Panc1 (cell line): Measurements from ENCODE around the gene TTC28. TPM values are rescaled to one million over a fixed set of nuclear protein-coding genes. Genes with fewer than 3 reads are reported as not detected.

Experiments used
- ATAC-seq: fragments of 200-7000 bp; cut with Tn5 transposase; 2 replicates; pipeline ENCODE4 v1.9.1; 2020; ENCODE audit warnings: mild to moderate bottlenecking, moderate library complexity
- BruUV-seq: library from RNA; stranded (reverse); fragments of 400-500 nt; replicated peaks from 2 replicates; lab custom pipeline; 2021; lab: Mats Ljungman, UMichigan
- CTCF ChIA-PET: fragments of 300-600 bp; sonication (Branson Sonifier 250); formaldehyde crosslinking; loops from one replicate; lab custom pipeline; 2022; ENCODE audit warnings: antibody characterized with exemption; lab: Charles Lee
- POLR2A ChIA-PET: fragments of 300-600 bp; sonication (Branson Sonifier 250); formaldehyde crosslinking; loops from one replicate; lab custom pipeline; 2022; ENCODE audit warnings: antibody characterized with exemption; lab: Charles Lee
- DNase-seq: peaks from one replicate; pipeline ENCODE4 v3.0.0-alpha.2; 2010; ENCODE audit warnings: low read depth, low spot score
- H3K27ac ChIP-seq: 2 replicates; pipeline ENCODE4 v1.5.1; 2011; ENCODE audit warnings: mild to moderate bottlenecking, low read length, inconsistent platforms
- H3K27me3 ChIP-seq: fragments of 200-500 bp; sonication (Bioruptor generic); 2 replicates; pipeline ENCODE4 v1.6.0; 2014; ENCODE audit warnings: low read length, inconsistent platforms; ENCODE audit not compliant: control insufficient read depth, insufficient read depth
- H3K36me3 ChIP-seq: fragments of 200-500 bp; sonication (Bioruptor generic); 2 replicates; pipeline ENCODE4 v1.5.1; 2014; ENCODE audit warnings: inconsistent platforms, mild to moderate bottlenecking, low read length, moderate library complexity; ENCODE audit not compliant: control insufficient read depth, insufficient read depth
- H3K4me1 ChIP-seq: 2 replicates; pipeline ENCODE4 v1.5.1; 2011; ENCODE audit warnings: inconsistent platforms, mild to moderate bottlenecking, low read length, moderate library complexity; ENCODE audit not compliant: control insufficient read depth, insufficient read depth
- H3K4me3 ChIP-seq, 2 experiments: 2 replicates each; pipeline ENCODE4 v1.5.1; 2011 to 2012; ENCODE audit warnings: low read depth in 2 of 2, low read length in 2 of 2, mild to moderate bottlenecking in 2 of 2, inconsistent platforms in 1 of 2, moderate library complexity in 1 of 2
- H3K9me3 ChIP-seq: fragments of 200-500 bp; sonication (Bioruptor generic); 2 replicates; pipeline ENCODE4 v1.5.1; 2014; ENCODE audit warnings: low read depth, mild to moderate bottlenecking, inconsistent platforms, low read length, moderate library complexity; ENCODE audit not compliant: control insufficient read depth, insufficient read depth
- CTCF ChIP-seq: fragments of 450-650 bp; IDR thresholded peaks from 2 replicates; pipeline ENCODE4 v1.5.1; 2017; ENCODE audit warnings: mild to moderate bottlenecking
- POLR2AphosphoS5 ChIP-seq: IDR thresholded peaks from 2 replicates; pipeline ENCODE4 v1.6.1; 2012; ENCODE audit warnings: mild to moderate bottlenecking, low read depth, low read length, moderate library complexity
- REST ChIP-seq, 2 experiments: IDR thresholded peaks; 2 replicates each; pipeline ENCODE4 v1.6.1; 2011 to 2012; ENCODE audit warnings: low read depth in 2 of 2, control low read depth in 1 of 2, low read length in 1 of 2, mild to moderate bottlenecking in 1 of 2, moderate library complexity in 1 of 2; ENCODE audit not compliant: insufficient read depth in 1 of 2
- SIN3A ChIP-seq: IDR thresholded peaks from 2 replicates; pipeline ENCODE4 v1.6.1; 2012; ENCODE audit warnings: low read depth, mild to moderate bottlenecking, low read length, moderate library complexity, borderline replicate concordance; ENCODE audit not compliant: insufficient read depth
- TCF7L2 ChIP-seq: IDR thresholded peaks from 2 replicates; pipeline ENCODE4 v1.6.1; 2011; ENCODE audit warnings: mild to moderate bottlenecking, low read depth, low read length, inconsistent platforms
- in situ Hi-C: cut with HindIII; loops from 2 replicates; pipeline ENCODE4 v1.10.0; 2016; ENCODE audit warnings: low sequenced_read_pairs, low pct_unique_long_range_greater_than_20kb
- intact Hi-C: fragments of 100-400 bp; cut with micrococcal nuclease; formaldehyde crosslinking; loops from one replicate; pipeline ENCODE4 v1.10.0; 2022; ENCODE audit not compliant: unreplicated experiment
- total RNA-seq: library from RNA; stranded (reverse); gene quantifications from one replicate; pipeline ENCODE4 v1.2.1, GENCODE V29; 2021; ENCODE audit not compliant: unreplicated experiment

Gene TTC28
- total RNA-seq, 1 experiment from 2014 or later: 24.8 TPM

GRCh38 chr22:28328756-28329155, 350.9 kb downstream of the TTC28 start:
- Histone ChIP-seq H3K27me3 (no peaks in the 10 kb centered on the region), H3K4me1 (no peaks in the 10 kb centered on the region), H3K36me3 (no peaks in the 10 kb centered on the region), H3K4me3 (no peak overlapping the region), H3K9me3 (no peaks in the 10 kb centered on the region), H3K27ac (no peak overlapping the region)
- BruUV-seq: no TSS peak
- intact Hi-C loops: no loop called here
- CTCF ChIA-PET: no interaction called here
- TF ChIP-seq POLR2AphosphoS5 (no peak), SIN3A (no peak)
- POLR2A ChIA-PET: interaction anchor here (0.6 kb wide), 1 partner anchor 14 kb away, joined by 4 read pairs; no protein-coding TSS in a partner anchor
- ATAC-seq: no peak
- DNase-seq: no peak
- in situ Hi-C loops: no loop called here

- DNase-seq: no peak
- ATAC-seq: no peak
- no peak overlapping the region for H3K27ac ChIP-seq
- no peaks in the 10 kb centered on the region for H3K4me1 ChIP-seq
- in situ Hi-C loops: no loop called here
- no peaks in the 10 kb centered on the region for H3K36me3 ChIP-seq
- H3K9me3 ChIP-seq: no peaks in the 10 kb centered on the region
- TF ChIP-seq SIN3A (no peak), TCF7L2 (no peak), POLR2AphosphoS5 (no peak), REST (IDR thresholded peaks at IDR 0.05; ENCODE audit: insufficient read depth in 1 of 2, low read depth in 2 of 2, low read length in 1 of 2) (no peak), CTCF (no peak)
- intact Hi-C loops: no loop called here
- no peak overlapping the region for H3K4me3 ChIP-seq
- CTCF ChIA-PET: interaction anchor here (0.6 kb wide), 1 partner anchor 21 kb away, joined by 4 read pairs; no protein-coding TSS in a partner anchor
- H3K27me3 ChIP-seq: no peaks in the 10 kb centered on the region
- BruUV-seq: no TSS peak
- POLR2A ChIA-PET: no interaction called here
Observed at GRCh38 chr22:28316014-28316413, 363.6 kb downstream of the TTC28 start.

- BruUV-seq: no TSS peak
- TF ChIP-seq REST (IDR thresholded peaks at IDR 0.05; ENCODE audit: insufficient read depth in 1 of 2, low read depth in 2 of 2, low read length in 1 of 2) (no peak), CTCF (no peak), TCF7L2 (no peak), POLR2AphosphoS5 (no peak), SIN3A (no peak)
- ATAC-seq (no peak), DNase-seq (no peak)
- Histone ChIP-seq H3K4me1 (no peaks in the 10 kb centered on the region), H3K27ac (no peak overlapping the region), H3K9me3 (no peaks in the 10 kb centered on the region), H3K27me3 (no peaks in the 10 kb centered on the region), H3K36me3 (no peaks in the 10 kb centered on the region), H3K4me3 (no peak overlapping the region)
- in situ Hi-C loops (no loop called here), intact Hi-C loops (no loop called here)
- CTCF ChIA-PET: interaction anchor here (0.6 kb wide), 1 partner anchor 212 kb away, joined by 3 read pairs; no protein-coding TSS in a partner anchor
- POLR2A ChIA-PET: interaction anchor here (0.7 kb wide), 1 partner anchor 13 kb away, joined by 4 read pairs; no protein-coding TSS in a partner anchor
Observed at GRCh38 chr22:28314959-28315358, 364.7 kb downstream of the TTC28 start.
